Ishikawa (cell line): ENCODE measurements around the gene RTN3.

Experiments
- CREB1 ChIP-seq: IDR thresholded peaks from 2 replicates; pipeline ENCODE4 v1.6.1; 2012; ENCODE audit warnings: low read depth
- EGR1 ChIP-seq: IDR thresholded peaks from 2 replicates; pipeline ENCODE4 v1.6.1; 2012
- EP300 ChIP-seq: IDR thresholded peaks from 2 replicates; pipeline ENCODE4 v1.6.1; 2012; ENCODE audit warnings: borderline replicate concordance
- MAX ChIP-seq: IDR thresholded peaks from 2 replicates; pipeline ENCODE4 v1.6.1; 2012
- TEAD4 ChIP-seq: IDR thresholded peaks from 2 replicates; pipeline ENCODE4 v1.6.1; 2012

- TF ChIP-seq MAX (no peak), TEAD4 (no peak), EGR1 (no peak), EP300 (no peak), CREB1 (no peak)
Measured at GRCh38 chr11:63683133-63683991, 2.1 kb downstream of the RTN3 start.
